Naive thymus-derived CD8-positive, alpha-beta T cell (primary cell): Measurements from ENCODE around the gene CARF. TPM values are rescaled to one million over a fixed set of nuclear protein-coding genes. Genes with fewer than 3 reads are reported as not detected.
"Not testable (repeated sequence)": the region's sequence is repeated elsewhere in the genome, so short reads cannot be mapped to it uniquely, and the experiment has no call there.

Experiments used
- ATAC-seq, 2 donors: fragments of 150-1000 bp; cut with Tn5 transposase in 1 of 2; sonication (Bioruptor Pico), chemical (Tn5 transposase) in 1 of 2; 1 replicate in 1 of 2; 2 replicates in 1 of 2; pipeline ENCODE4 v1.10.0; 2021; ENCODE audit warnings: mild to moderate bottlenecking in 2 of 2, moderate library complexity in 2 of 2
- POLR2A ChIA-PET: fragments of 350-600 bp; sonication (Branson Sonifier 250); formaldehyde crosslinking; loops from one replicate; lab custom pipeline; 2021; ENCODE audit warnings: antibody characterized with exemption; lab: Charles Lee
- DNase-seq, 10 donors: peaks; one replicate each; pipeline versions ENCODE4 v3.0.0 to v3.0.0-alpha.2; 2020 to 2022
- H3K27ac Mint-ChIP-seq, 10 donors: one replicate each; pipeline ENCODE4 v1.8.0; 2020 to 2022; ENCODE audit warnings: mild to moderate bottlenecking in 10 of 10, mixed read lengths in 10 of 10, moderate library complexity in 4 of 10, inconsistent platforms in 1 of 10
- H3K27me3 Mint-ChIP-seq, 5 donors: one replicate each; pipeline ENCODE4 v1.8.0; 2021 to 2022; ENCODE audit warnings: mixed read lengths in 5 of 5
- H3K36me3 Mint-ChIP-seq, 3 donors: one replicate each; pipeline ENCODE4 v1.8.0; 2020 to 2022; ENCODE audit warnings: mixed read lengths in 3 of 3, mild to moderate bottlenecking in 2 of 3, inconsistent platforms in 1 of 3
- H3K4me1 Mint-ChIP-seq, 4 donors: one replicate each; pipeline ENCODE4 v1.8.0; 2021 to 2022; ENCODE audit warnings: mixed read lengths in 4 of 4
- H3K4me3 Mint-ChIP-seq, 10 donors: one replicate each; pipeline ENCODE4 v1.8.0; 2020 to 2022; ENCODE audit warnings: mild to moderate bottlenecking in 10 of 10, mixed read lengths in 10 of 10, moderate library complexity in 6 of 10, inconsistent platforms in 1 of 10
- H3K9me3 Mint-ChIP-seq, 9 donors: one replicate each; pipeline ENCODE4 v1.8.0; 2020 to 2022; ENCODE audit warnings: mixed read lengths in 9 of 9, mild to moderate bottlenecking in 3 of 9, inconsistent platforms in 1 of 9, moderate library complexity in 1 of 9
- polyA plus RNA-seq, 3 donors: library from polyadenylated mRNA; unstranded; fragments of 300-500 nt; fragmentation: Illumina TruSeq; gene quantifications; one replicate each; pipeline ENCODE4 v1.2.3, GENCODE V29; 2021
- total RNA-seq, 8 experiments: library from RNA in 2 of 8; stranded (reverse) in 2 of 8; gene quantifications; one replicate each; pipeline ENCODE4 v1.2.3 and lab custom pipeline; 2021 to 2026

The CARF gene, protein sequence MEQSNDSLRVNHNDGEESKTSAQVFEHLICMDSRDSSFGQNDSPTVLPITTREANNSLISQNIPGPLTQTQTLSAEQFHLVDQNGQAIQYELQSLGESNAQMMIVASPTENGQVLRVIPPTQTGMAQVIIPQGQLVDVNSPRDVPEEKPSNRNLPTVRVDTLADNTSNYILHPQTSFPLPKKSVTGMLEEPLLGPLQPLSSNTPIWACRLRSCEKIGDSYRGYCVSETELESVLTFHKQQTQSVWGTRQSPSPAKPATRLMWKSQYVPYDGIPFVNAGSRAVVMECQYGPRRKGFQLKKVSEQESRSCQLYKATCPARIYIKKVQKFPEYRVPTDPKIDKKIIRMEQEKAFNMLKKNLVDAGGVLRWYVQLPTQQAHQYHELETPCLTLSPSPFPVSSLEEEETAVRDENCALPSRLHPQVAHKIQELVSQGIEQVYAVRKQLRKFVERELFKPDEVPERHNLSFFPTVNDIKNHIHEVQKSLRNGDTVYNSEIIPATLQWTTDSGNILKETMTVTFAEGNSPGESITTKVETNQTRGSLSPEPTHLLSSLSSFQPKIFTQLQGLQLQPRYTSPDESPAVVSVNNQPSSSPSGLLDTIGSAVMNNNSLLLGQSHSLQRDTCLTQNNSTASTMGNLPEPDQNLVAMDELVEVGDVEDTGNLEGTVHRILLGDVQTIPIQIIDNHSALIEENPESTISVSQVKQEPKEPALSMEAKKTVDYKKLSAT
- total RNA-seq = 10 to 100 TPM; 24.5 to 26.5 TPM
- polyA plus RNA-seq = 10 to 100 TPM in 1 of 3 donors, 1 to 10 TPM in 2; 4.1 to 10.1 (median 7.7) TPM
- total RNA-seq (lab: John Stamatoyannopoulos, UW) = 5.3 to 51.3 (median 28.6) reads per million in 6 experiments

- Mint-ChIP-seq H3K9me3 (no peaks in the 10 kb centered on the region), H3K36me3 (peaks cover 0 to 13% (median 2%) of the 10 kb centered on the region in 3 donors), H3K27me3 (no peaks in the 10 kb centered on the region), H3K27ac (peak within 1 kb of the TSS; percentile 94 to 99 (median 98)), H3K4me3 (peak within 1 kb of the TSS; percentile 90 to 100 (median 98)), H3K4me1 (peaks cover 15 to 40% (median 31%) of the 10 kb centered on the region in 4 donors)
- peak; percentile 82 to 95 (median 89) for DNase-seq
- ATAC-seq = peak; percentile 83
- POLR2A ChIA-PET = interaction anchor here (0.6 to 2.1 kb wide), 6 partner anchors 8 to 327 kb away, joined by 3 to 15 read pairs (median 4); partner anchors contain the start of genes CYP20A1, FAM117B and NBEAL1
Measured at GRCh38 chr2:202911512-202912341, at the start of gene CARF, which contains the start of gene WDR12. Gene CARF (plus strand): TSS chr2:202912275. CDS start chr2:202941903, 29,628 bp downstream. Gene WDR12 (minus strand): TSS chr2:202911673. CDS start chr2:202911476, 197 bp downstream.

GRCh38 chr2:202870431-202871299 is 41.4 kb upstream of the CARF start:
- no peaks in the 10 kb centered on the region for H3K9me3 Mint-ChIP-seq
- peak; percentile 83 to 86 for ATAC-seq
- H3K4me3 Mint-ChIP-seq = peak overlapping the region; percentile 91 to 97 (median 94)
- H3K27me3 Mint-ChIP-seq = no peaks in the 10 kb centered on the region
- no peaks in the 10 kb centered on the region for H3K36me3 Mint-ChIP-seq
- H3K4me1 Mint-ChIP-seq = peaks cover 4 to 14% (median 8%) of the 10 kb centered on the region in 4 donors
- POLR2A ChIA-PET = interaction anchor here (0.7 to 3.9 kb wide), 4 partner anchors 236 to 369 kb away, joined by 3 to 32 read pairs (median 4); partner anchors contain the start of genes CYP20A1 and FAM117B
- peak overlapping the region; percentile 65 to 95 (median 86) for H3K27ac Mint-ChIP-seq
- peak; percentile 30 to 81 (median 60) for DNase-seq

GRCh38 chr2:202871300-202872141 is 40.6 kb upstream of the CARF start, which contains the start of gene ICA1L:
Gene ICA1L (minus strand): TSS chr2:202871766. CDS start chr2:202829009, 42,757 bp downstream.
- Mint-ChIP-seq H3K27me3 (no peaks in the 10 kb centered on the region), H3K36me3 (no peaks in the 10 kb centered on the region), H3K4me1 (peaks cover 4 to 14% (median 8%) of the 10 kb centered on the region in 4 donors), H3K4me3 (peak within 1 kb of the TSS; percentile 91 to 97 (median 94)), H3K9me3 (no peaks in the 10 kb centered on the region), H3K27ac (peak within 1 kb of the TSS; percentile 65 to 95 (median 86))
- ATAC-seq (peak; percentile 51 to 58), DNase-seq (peak; percentile 21 to 65 (median 42))
- POLR2A ChIA-PET = interaction anchor here (0.6 to 3.9 kb wide), 4 partner anchors 195 to 368 kb away, joined by 3 to 32 read pairs (median 4); partner anchors contain the start of genes CYP20A1 and FAM117B

DNA sequence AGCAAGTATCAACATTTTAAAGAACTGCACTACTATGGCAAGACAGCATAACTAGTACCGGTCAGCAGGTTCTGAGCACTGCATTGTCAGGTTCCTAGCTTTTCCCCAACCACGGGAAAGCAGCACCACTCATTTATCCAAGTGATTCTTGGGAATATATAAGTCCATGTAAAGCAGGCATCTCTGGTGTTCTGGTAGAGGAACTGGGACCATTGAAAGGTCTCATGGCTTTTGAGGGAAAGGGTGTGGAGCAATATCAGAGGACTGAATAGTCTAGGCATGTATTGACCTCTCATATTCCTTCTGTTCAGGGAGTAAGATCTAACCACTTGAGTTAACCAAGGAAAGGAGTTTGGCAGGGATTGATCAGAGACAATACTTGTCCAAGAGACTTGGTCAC is 34.4 kb upstream of the CARF start:
- Mint-ChIP-seq H3K27ac (no peak overlapping the region), H3K4me3 (no peak overlapping the region), H3K27me3 (no peaks in the 10 kb centered on the region), H3K9me3 (no peaks in the 10 kb centered on the region), H3K36me3 (peaks cover 0 to 20% (median 4%) of the 10 kb centered on the region in 3 donors), H3K4me1 (peaks cover 0 to 2% (median 0%) of the 10 kb centered on the region in 4 donors)
- POLR2A ChIA-PET = interaction anchor here (0.6 kb wide), 1 partner anchor 16 kb away, joined by 3 read pairs; no protein-coding TSS in a partner anchor
- DNase-seq (no peak), ATAC-seq (no peak)

GRCh38 chr2:202881570-202881969 is 30.5 kb upstream of the CARF start:
- Mint-ChIP-seq H3K4me3 (no peak overlapping the region), H3K27ac (peak overlapping the region in 1 of 10 donors; percentile 17), H3K36me3 (peaks cover 0 to 46% (median 14%) of the 10 kb centered on the region in 3 donors), H3K27me3 (no peaks in the 10 kb centered on the region), H3K9me3 (no peaks in the 10 kb centered on the region), H3K4me1 (no peaks in the 10 kb centered on the region)
- POLR2A ChIA-PET = no interaction called here
- ATAC-seq (no peak), DNase-seq (no peak)

GRCh38 chr2:202883987-202884675 is 27.9 kb upstream of the CARF start:
- POLR2A ChIA-PET = no interaction called here

GRCh38 chr2:202885190-202885589 is 26.9 kb upstream of the CARF start:
- H3K27ac Mint-ChIP-seq = no peak overlapping the region
- ATAC-seq (no peak), DNase-seq (no peak)
- no peaks in the 10 kb centered on the region for H3K4me1 Mint-ChIP-seq
- H3K27me3 Mint-ChIP-seq = no peaks in the 10 kb centered on the region
- POLR2A ChIA-PET = no interaction called here
- H3K9me3 Mint-ChIP-seq = no peaks in the 10 kb centered on the region
- H3K4me3 Mint-ChIP-seq = no peak overlapping the region
- peaks cover 0 to 61% (median 19%) of the 10 kb centered on the region in 3 donors for H3K36me3 Mint-ChIP-seq

More at GRCh38 chr2:202883987-202884675, 27.9 kb upstream of the CARF start:
- no peaks in the 10 kb centered on the region for H3K9me3 Mint-ChIP-seq
- H3K27ac Mint-ChIP-seq = no peak overlapping the region
- H3K27me3 Mint-ChIP-seq = no peaks in the 10 kb centered on the region
- ATAC-seq = no peak
- H3K36me3 Mint-ChIP-seq = peaks cover 0 to 61% (median 19%) of the 10 kb centered on the region in 3 donors
- DNase-seq = no peak
- no peaks in the 10 kb centered on the region for H3K4me1 Mint-ChIP-seq
- no peak overlapping the region for H3K4me3 Mint-ChIP-seq

GRCh38 chr2:202905507-202905906 is 6.6 kb upstream of the CARF start:
- DNase-seq, H3K9me3 Mint-ChIP-seq, ATAC-seq, H3K4me3 Mint-ChIP-seq, POLR2A ChIA-PET, H3K27me3 Mint-ChIP-seq: not testable (repeated sequence)
- Mint-ChIP-seq H3K27ac (peak overlapping the region in 3 of 10 donors; percentile 16 to 61 (median 40)), H3K4me1 (peaks cover 21 to 45% (median 37%) of the 10 kb centered on the region in 4 donors), H3K36me3 (peaks cover 8 to 54% (median 26%) of the 10 kb centered on the region in 3 donors)

DNA sequence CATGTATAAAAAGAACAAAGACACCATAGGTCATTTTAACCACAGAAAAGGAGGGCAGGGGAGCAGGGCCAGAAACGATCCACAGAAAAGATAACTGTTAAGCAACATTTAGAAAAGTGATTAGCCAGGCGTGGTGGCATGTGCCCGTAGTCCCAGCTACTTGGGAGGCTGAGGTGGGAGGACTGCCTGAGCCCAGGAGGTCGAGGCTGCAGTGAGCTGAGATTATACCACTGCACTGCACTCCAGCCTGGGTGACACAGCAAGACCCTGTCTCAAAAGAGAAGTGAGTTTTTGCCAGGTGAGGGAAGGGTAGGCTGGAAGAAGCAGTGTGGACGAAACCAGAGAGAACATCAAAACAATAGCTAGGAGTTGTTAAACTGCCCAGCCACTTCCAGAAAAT is 3.9 kb upstream of the CARF start:
- peaks cover 8 to 36% (median 24%) of the 10 kb centered on the region in 3 donors for H3K36me3 Mint-ChIP-seq
- peaks cover 0 to 5% (median 0%) of the 10 kb centered on the region in 9 donors for H3K9me3 Mint-ChIP-seq
- H3K27ac Mint-ChIP-seq = peak overlapping the region in 3 of 10 donors; percentile 7 to 61 (median 17)
- H3K4me1 Mint-ChIP-seq = peaks cover 21 to 46% (median 37%) of the 10 kb centered on the region in 4 donors
- no peak for ATAC-seq
- no peak for DNase-seq
- no peaks in the 10 kb centered on the region for H3K27me3 Mint-ChIP-seq
- POLR2A ChIA-PET = no interaction called here
- H3K4me3 Mint-ChIP-seq = peak overlapping the region in 1 of 10 donors; percentile 24
